ENCODE measurements around the gene LGR5.

GRCh38 chr12:71565535-71565934 is 125.9 kb downstream of the LGR5 start:
- TF ChIP-seq CTCF (IDR thresholded peaks at IDR 0.05), result no peak
- no peak for TF ChIP-seq POLR2A (IDR thresholded peaks at IDR 0.05)
- TF ChIP-seq POLR2AphosphoS5 (IDR thresholded peaks at IDR 0.05; ENCODE audit: insufficient read depth in 1 of 2, low read depth in 1 of 2), result no peak

Measured in vagina (tissue), 2 donors.